Neuronal stem cell (in vitro differentiated cells): Measurements from ENCODE around the gene KIAA0232.
A peak's percentile ranks its signal among the peaks of the same experiment; 100 is the strongest.
"Not testable (repeated sequence)": the region's sequence is repeated elsewhere in the genome, so short reads cannot be mapped to it uniquely, and the experiment has no call there.

Source experiments
- DNase-seq: peaks from one replicate; pipeline ENCODE4 v3.0.0-alpha.2; 2013; ENCODE audit warnings: low spot score
- H2AFZ ChIP-seq: one replicate; pipeline ENCODE4 v1.6.1; 2013; ENCODE audit warnings: mild to moderate bottlenecking, low read length, inconsistent platforms
- H2AK5ac ChIP-seq: 2 replicates; pipeline ENCODE4 v1.6.1; 2013; ENCODE audit warnings: low read depth, mild to moderate bottlenecking, inconsistent platforms, low read length, moderate library complexity, mixed read lengths
- H2BK120ac ChIP-seq: 2 replicates; pipeline ENCODE4 v1.6.1; 2013; ENCODE audit warnings: low read depth, mild to moderate bottlenecking, inconsistent platforms, low read length, moderate library complexity, mixed read lengths
- H2BK12ac ChIP-seq: one replicate; pipeline ENCODE4 v1.6.1; 2013; ENCODE audit warnings: low read length, inconsistent platforms
- H2BK15ac ChIP-seq: 2 replicates; pipeline ENCODE4 v1.6.1; 2013; ENCODE audit warnings: mild to moderate bottlenecking, low read length, inconsistent platforms, mixed read lengths
- H2BK5ac ChIP-seq: one replicate; pipeline ENCODE4 v1.6.1; 2013; ENCODE audit warnings: inconsistent platforms, mild to moderate bottlenecking, low read length, moderate library complexity
- H3K14ac ChIP-seq: one replicate; pipeline ENCODE4 v1.6.1; 2013; ENCODE audit warnings: low read length, inconsistent platforms
- H3K18ac ChIP-seq: 2 replicates; pipeline ENCODE4 v1.6.1; 2013; ENCODE audit warnings: low read length, inconsistent platforms
- H3K23ac ChIP-seq: 2 replicates; pipeline ENCODE4 v1.6.1; 2013; ENCODE audit warnings: low read depth, mild to moderate bottlenecking, mixed read lengths, low read length, inconsistent platforms; ENCODE audit not compliant: poor library complexity
- H3K27ac ChIP-seq: replicated peaks from 3 replicates; pipeline ENCODE4 v1.5.1; 2013; ENCODE audit warnings: low read length, inconsistent platforms
- H3K27me3 ChIP-seq, 3 experiments: 2 replicates each; pipeline ENCODE4 v1.6.1; 2013; ENCODE audit warnings: low read length in 3 of 3, mild to moderate bottlenecking in 2 of 3, inconsistent platforms in 1 of 3, low read depth in 1 of 3, mixed read lengths in 1 of 3, moderate library complexity in 1 of 3; ENCODE audit not compliant: control insufficient read depth in 3 of 3, insufficient read depth in 3 of 3
- H3K36me3 ChIP-seq, 2 donors: replicated peaks in 1 of 2; 2 replicates each; pipeline ENCODE4 v1.6.1; 2013; ENCODE audit warnings: low read length in 2 of 2; ENCODE audit not compliant: control insufficient read depth in 2 of 2, insufficient read depth in 2 of 2
- H3K4ac ChIP-seq: 2 replicates; pipeline ENCODE4 v1.6.1; 2013; ENCODE audit warnings: inconsistent platforms, mild to moderate bottlenecking, low read length, moderate library complexity
- H3K4me1 ChIP-seq, 2 donors: 1 replicate in 1 of 2; 2 replicates in 1 of 2; pipeline ENCODE4 v1.6.1; 2013; ENCODE audit warnings: low read length in 2 of 2, low read depth in 1 of 2; ENCODE audit not compliant: control insufficient read depth in 2 of 2, insufficient read depth in 1 of 2
- H3K4me2 ChIP-seq: one replicate; pipeline ENCODE4 v1.6.1; 2013; ENCODE audit warnings: mild to moderate bottlenecking, low read length, inconsistent platforms; ENCODE audit not compliant: insufficient read depth, poor library complexity, severe bottlenecking
- H3K4me3 ChIP-seq, 2 donors: 2 replicates each; pipeline ENCODE4 v1.5.1; 2013; ENCODE audit warnings: low read length in 2 of 2, mild to moderate bottlenecking in 2 of 2, inconsistent platforms in 1 of 2, moderate library complexity in 1 of 2
- H3K79me1 ChIP-seq: one replicate; pipeline ENCODE4 v1.6.1; 2013; ENCODE audit warnings: low read depth, mild to moderate bottlenecking, inconsistent platforms, low read length, moderate library complexity
- H3K9ac ChIP-seq: one replicate; pipeline ENCODE4 v1.6.1; 2013; ENCODE audit warnings: mild to moderate bottlenecking, low read depth, low read length, inconsistent platforms; ENCODE audit not compliant: poor library complexity
- H3K9me3 ChIP-seq, 2 donors: replicated peaks in 1 of 2; 2 replicates each; pipeline versions ENCODE3 to v1.6.1; 2013; ENCODE audit warnings: low read length in 2 of 2, mild to moderate bottlenecking in 2 of 2, inconsistent platforms in 1 of 2, low read depth in 1 of 2, mixed read lengths in 1 of 2, moderate library complexity in 1 of 2; ENCODE audit not compliant: control insufficient read depth in 2 of 2, insufficient read depth in 1 of 2
- H4K8ac ChIP-seq: one replicate; pipeline ENCODE4 v1.6.1; 2013; ENCODE audit warnings: low read depth, mild to moderate bottlenecking, inconsistent platforms, low read length, moderate library complexity
- H4K91ac ChIP-seq: one replicate; pipeline ENCODE4 v1.6.1; 2013; ENCODE audit warnings: low read length, low read depth, mild to moderate bottlenecking, inconsistent platforms; ENCODE audit not compliant: poor library complexity
- WGBS, 2 donors: extraction: QIAGEN DNeasy Blood & Tissue Kit; methylation state at CpG; one replicate each; pipeline ENCODE4 v1.1.7; 2013; ENCODE audit warnings: missing lambda C conversion rate in 2 of 2, mixed read lengths in 1 of 2; ENCODE audit not compliant: insufficient read length in 2 of 2, insufficient replicate concordance in 1 of 2; ENCODE audit errors: extremely low coverage in 2 of 2; 5-methylcytosine and 5-hydroxymethylcytosine counted together

The KIAA0232 gene

GRCh38 chr4:6834867-6835266, 52.3 kb downstream of the KIAA0232 start:
- H3K4me3 ChIP-seq, result peak overlapping the region in 1 of 2 donors; percentile 20
- no peak for DNase-seq
- H3K27me3 ChIP-seq, result no peaks in the 10 kb centered on the region
- H3K18ac ChIP-seq, result no peak overlapping the region
- no peak overlapping the region for H3K27ac ChIP-seq
- H3K14ac ChIP-seq, result no peak overlapping the region
- H2BK5ac ChIP-seq, result no peak overlapping the region
- H3K79me1 ChIP-seq, result peaks cover 6% of the 10 kb centered on the region
- no peak overlapping the region for H3K9ac ChIP-seq
- no peak overlapping the region for H2BK15ac ChIP-seq
- no peak overlapping the region for H3K4ac ChIP-seq
- no CpG with 5 or more reads among the region's 3 CpGs for WGBS, 2 donors
- peaks cover 4 to 10% of the 10 kb centered on the region in 2 donors for H3K4me1 ChIP-seq
- H4K91ac ChIP-seq, result no peak overlapping the region
- no peak overlapping the region for H4K8ac ChIP-seq
- peaks cover 12 to 54% of the 10 kb centered on the region in 2 donors for H3K36me3 ChIP-seq
- no peak overlapping the region for H2BK12ac ChIP-seq
- H3K9me3 ChIP-seq, result peaks cover 0 to 2% of the 10 kb centered on the region in 2 donors
- H3K23ac ChIP-seq, result no peak overlapping the region
- H2BK120ac ChIP-seq, result no peak overlapping the region
- no peak overlapping the region for H3K4me2 ChIP-seq
- H2AFZ ChIP-seq, result no peak overlapping the region
- H2AK5ac ChIP-seq, result no peak overlapping the region

GRCh38 chr4:6835616-6836015, 53.1 kb downstream of the KIAA0232 start:
- not testable (repeated sequence) for H3K4me3 ChIP-seq, H2BK120ac ChIP-seq, H3K79me1 ChIP-seq, H3K14ac ChIP-seq, H4K91ac ChIP-seq, H3K27ac ChIP-seq, H2AK5ac ChIP-seq, H2BK12ac ChIP-seq, H3K9ac ChIP-seq, H3K4me2 ChIP-seq, H3K27me3 ChIP-seq, DNase-seq, H3K18ac ChIP-seq, H2BK5ac ChIP-seq, H3K23ac ChIP-seq, H3K4ac ChIP-seq, H2AFZ ChIP-seq, H4K8ac ChIP-seq, H3K9me3 ChIP-seq, H2BK15ac ChIP-seq
- no CpG with 5 or more reads among the region's 4 CpGs for WGBS, 2 donors
- Histone ChIP-seq H3K4me1 (peaks cover 9 to 13% of the 10 kb centered on the region in 2 donors), H3K36me3 (peaks cover 13 to 47% of the 10 kb centered on the region in 2 donors)

GRCh38 chr4:6837106-6837505, 54.6 kb downstream of the KIAA0232 start:
- DNase-seq, H3K27me3 ChIP-seq, H3K79me1 ChIP-seq, H3K27ac ChIP-seq, H3K23ac ChIP-seq, H3K4me3 ChIP-seq, H3K4ac ChIP-seq, H2BK120ac ChIP-seq, H2BK15ac ChIP-seq, H3K4me2 ChIP-seq, H4K91ac ChIP-seq, H4K8ac ChIP-seq, H3K9me3 ChIP-seq, H2AK5ac ChIP-seq, H3K14ac ChIP-seq, H3K9ac ChIP-seq, H2BK5ac ChIP-seq, H2BK12ac ChIP-seq, H3K18ac ChIP-seq, H2AFZ ChIP-seq: not testable (repeated sequence)
- WGBS, 2 donors, result no CpG with 5 or more reads among the region's 34 CpGs
- H3K4me1 ChIP-seq, result peaks cover 9 to 13% of the 10 kb centered on the region in 2 donors
- H3K36me3 ChIP-seq, result peaks cover 9 to 48% of the 10 kb centered on the region in 2 donors

- no peak for DNase-seq
- Histone ChIP-seq H3K4ac (no peak overlapping the region), H2AK5ac (no peak overlapping the region), H3K14ac (no peak overlapping the region), H3K27ac (no peak overlapping the region), H3K4me2 (no peak overlapping the region), H4K8ac (no peak overlapping the region), H3K23ac (no peak overlapping the region), H2BK5ac (no peak overlapping the region), H3K9me3 (peaks cover 0 to 2% of the 10 kb centered on the region in 2 donors), H2BK12ac (no peak overlapping the region), H3K27me3 (no peaks in the 10 kb centered on the region), H2BK15ac (no peak overlapping the region), H2BK120ac (no peak overlapping the region), H3K79me1 (peaks cover 8% of the 10 kb centered on the region), H3K18ac (no peak overlapping the region), H2AFZ (no peak overlapping the region), H3K4me3 (no peak overlapping the region), H3K36me3 (peaks cover 9 to 46% of the 10 kb centered on the region in 2 donors), H3K4me1 (peaks cover 9 to 13% of the 10 kb centered on the region in 2 donors), H3K9ac (no peak overlapping the region), H4K91ac (no peak overlapping the region)
- WGBS, 2 donors, result no CpG with 5 or more reads among the region's 4 CpGs
Measured at GRCh38 chr4:6839579-6839978, 57.1 kb downstream of the KIAA0232 start.
